GM21825 (cell line): ENCODE data around the gene MORN2.
A peak's percentile ranks its signal among the peaks of the same experiment; 100 is the strongest.

Source experiments
- ATAC-seq: cut with Tn5 transposase; IDR thresholded peaks from one replicate; pipeline ENCODE4 v1.9.1; 2021; ENCODE audit warnings: mild to moderate bottlenecking, moderate library complexity; ENCODE audit not compliant: unreplicated experiment

MORN2 gene

DNA sequence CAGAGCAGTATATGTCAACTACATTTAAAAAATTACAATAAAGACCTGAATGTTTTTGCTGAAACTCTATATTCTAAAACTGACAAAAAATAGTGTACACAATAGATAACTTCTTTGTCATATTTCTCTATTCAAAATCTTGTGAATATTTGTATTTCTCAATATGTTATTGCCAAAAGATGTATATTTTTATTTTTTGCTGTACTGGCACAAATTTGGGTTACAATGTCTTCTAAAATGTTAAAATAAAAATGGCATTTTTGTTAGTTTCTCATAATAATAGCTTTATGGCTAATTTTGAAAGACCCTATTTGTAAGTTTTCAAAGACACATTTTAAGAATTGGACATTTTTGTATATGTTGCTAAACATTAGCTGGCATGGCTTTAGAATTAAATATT is 13.3 kb downstream of the MORN2 start:
- no peak for ATAC-seq

DNA sequence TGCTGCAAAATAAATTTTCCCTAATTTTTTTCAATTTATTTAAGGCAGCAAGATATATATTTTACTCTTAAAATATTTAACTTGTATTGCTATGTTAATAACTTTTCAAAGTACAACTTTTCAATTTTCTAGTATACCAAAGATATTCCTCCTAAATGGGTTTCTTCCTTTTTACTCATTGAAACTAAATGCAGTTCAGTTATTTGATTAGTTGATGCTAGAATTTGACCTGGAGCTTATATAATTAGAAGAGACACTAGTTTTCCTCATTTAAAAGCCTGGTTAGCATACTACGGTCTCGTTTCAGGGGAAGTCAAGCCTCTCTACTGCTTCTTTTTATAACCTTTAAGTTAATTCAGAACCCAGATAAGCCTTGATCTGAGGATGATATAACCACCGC is 13.8 kb downstream of the MORN2 start, which contains the start of gene ARHGEF33:
TSS of gene ARHGEF33 (plus strand) at position 301 of the 400 bp plus-strand sequence. CDS start 29,573 bp downstream, outside the sequence.
- ATAC-seq, result no peak

DNA sequence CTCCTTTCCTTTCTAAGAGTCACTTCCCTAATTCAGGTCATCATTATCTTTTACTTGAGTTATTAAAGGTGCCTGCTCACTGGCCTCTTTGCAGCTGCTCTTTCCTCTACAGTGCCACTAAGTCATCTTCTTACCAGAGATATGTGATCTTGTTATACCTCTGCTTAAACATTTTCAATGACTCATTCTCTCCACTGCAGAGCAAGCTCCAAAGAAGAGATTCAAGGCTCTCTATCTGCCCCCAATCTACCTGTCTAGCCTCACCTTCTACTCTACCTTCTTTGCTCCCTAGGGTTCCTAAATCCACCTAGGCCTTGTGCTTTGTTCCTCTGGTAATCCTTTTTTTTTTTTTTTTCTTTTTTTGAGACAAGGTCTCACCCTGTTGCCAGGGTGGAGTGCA is 17.0 kb downstream of the MORN2 start:
- ATAC-seq, result no peak

DNA sequence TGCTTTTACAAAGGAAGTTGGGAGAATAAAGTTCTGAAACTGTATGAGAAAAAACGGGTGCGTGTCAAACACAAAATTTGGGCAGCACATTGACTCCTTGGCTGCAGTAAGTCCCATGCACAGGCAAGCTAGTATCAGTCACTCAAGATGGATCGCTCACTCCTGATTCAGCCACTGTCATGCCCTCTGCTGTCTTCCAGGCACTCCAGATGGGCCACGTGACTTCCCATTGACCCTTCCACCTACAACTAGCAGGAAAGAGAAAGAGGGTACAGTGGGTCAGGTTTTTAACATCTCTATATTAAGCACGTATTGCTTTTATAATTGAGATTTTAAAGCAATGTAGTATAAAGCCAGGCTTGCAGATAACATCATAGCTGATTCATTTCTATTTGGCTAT is 22.5 kb downstream of the MORN2 start:
- no peak for ATAC-seq

DNA sequence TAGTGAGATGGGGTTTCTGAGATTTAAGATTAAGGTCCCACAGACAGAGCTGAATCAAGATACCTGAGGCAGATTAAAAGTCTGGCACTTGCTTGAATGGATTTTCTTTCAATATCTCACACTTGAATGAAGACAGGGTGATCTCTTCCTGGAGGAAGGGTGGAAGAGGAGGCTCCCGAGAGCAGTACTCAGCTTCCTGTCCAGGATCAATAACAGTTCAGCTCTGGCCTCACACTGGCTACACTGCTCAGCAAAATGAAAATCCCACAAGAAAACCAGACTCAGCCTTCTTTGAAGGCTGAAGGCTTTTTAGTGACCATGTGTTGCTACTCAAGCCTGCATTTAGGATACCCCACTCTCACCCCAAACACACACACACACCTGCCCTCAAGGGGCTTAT is 24.9 kb downstream of the MORN2 start:
- no peak for ATAC-seq

DNA sequence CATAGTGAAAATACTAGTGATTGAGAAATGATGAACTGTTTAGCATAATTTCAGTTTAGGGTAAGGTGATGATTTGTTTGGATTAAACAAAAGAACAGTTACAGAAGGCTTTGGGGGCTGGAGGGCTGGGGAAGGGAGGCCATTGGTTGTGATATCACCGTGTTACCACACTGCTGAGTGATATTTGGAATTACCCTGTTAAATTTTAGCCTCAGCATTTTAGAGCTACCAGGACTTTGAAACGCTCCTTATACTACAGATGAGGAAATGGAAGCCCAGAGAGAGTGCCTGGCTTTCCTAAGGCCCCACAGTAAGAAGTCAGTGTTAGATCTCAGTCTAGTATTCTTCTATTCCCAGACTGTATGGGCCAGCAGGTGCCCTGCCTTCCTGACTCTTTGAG is 29.5 kb downstream of the MORN2 start:
- ATAC-seq, result no peak

DNA sequence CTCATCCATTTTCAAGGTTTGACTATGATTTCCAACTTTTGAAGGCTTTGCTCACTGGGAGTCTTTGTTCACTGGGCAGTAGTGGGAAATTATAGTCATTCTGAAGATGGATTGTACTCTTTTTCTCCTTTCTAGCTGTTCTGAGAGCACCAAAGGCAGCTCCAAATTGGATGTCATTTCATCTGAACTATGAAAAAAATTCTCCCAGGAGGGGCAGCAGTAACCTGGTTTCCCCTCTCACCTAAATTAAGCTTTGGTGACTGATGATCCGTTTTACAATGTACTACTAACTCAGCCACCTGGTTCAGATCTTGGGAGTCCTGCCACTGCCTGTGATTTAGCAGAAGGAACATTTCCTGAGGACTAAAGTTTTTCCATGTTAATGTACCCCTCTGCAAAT is 31.5 kb downstream of the MORN2 start:
- ATAC-seq, result no peak

DNA sequence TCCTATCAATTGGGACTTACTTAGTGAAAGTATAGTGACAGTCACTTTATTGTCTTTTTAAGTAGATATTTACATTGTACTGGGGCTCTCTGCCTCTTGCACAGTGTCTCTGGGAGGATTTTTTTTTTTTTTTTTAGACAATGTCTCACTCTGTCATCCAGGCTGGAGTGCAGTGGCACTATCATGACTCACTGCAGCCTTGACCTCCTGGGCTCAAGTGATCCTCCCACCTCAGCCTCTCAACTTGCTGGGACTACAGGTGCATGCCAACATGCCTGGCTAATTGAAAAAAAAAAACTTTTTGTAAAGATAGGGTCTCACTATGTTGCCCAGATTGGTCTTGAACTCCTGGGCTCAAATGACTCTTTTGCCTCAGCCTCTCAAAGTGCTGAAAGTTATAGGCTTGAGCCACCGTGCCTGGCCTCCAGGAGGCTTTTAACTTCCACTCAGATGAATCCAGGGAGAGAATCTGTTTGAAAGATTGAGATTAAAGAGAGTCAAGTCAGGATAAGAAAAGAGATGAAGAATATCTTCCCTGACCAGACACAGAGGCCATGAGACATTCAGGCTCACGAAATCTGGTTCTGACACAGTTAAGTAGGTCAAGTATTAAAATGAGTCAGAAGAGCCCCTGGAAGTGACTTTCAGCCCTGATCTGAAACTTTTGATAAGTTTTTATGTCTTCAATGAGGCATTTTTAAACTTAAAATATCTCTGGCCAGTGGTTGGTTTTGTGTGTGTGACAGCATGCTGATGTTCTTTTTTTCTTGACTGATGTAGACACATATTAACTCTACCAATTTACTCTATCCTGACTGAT is 32.2 kb downstream of the MORN2 start:
- ATAC-seq, result peak; percentile 86

DNA sequence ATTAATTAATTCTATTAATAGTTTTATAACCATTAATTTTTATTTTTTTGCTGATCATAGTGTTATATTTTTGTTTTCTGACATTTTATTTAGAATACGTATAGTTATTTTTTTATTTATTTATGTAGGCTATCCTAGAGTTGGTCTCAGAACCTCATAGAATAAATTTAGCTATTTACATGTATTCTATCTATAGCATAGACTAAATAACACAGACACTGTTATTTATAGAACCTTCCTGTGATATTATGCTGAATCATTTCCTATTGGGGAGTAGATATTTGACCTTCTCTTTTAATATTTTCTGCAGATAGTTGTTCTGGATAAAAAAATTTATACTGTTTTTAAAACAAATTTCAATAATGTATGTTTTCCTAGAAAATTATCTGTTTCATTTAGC is 34.1 kb downstream of the MORN2 start:
- no peak for ATAC-seq

DNA sequence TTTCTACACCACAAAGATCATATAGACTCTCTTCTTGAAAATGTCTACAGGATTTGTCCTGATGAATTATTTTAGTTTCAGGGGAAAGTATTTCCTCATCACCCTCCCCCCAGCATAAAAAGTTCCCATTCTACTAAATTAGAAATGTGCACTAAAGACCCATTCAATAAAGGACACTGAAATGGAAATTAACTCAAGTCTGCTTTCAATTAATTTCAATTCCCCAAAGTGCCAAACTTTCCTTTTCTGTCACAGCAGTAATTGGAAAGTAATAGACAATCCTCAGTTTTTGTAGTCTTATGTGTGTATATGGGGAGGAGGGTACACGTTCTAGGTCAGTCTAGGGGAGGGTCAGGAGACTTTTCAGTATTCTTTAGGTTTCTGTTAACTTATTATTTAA is 35.4 kb downstream of the MORN2 start:
- no peak for ATAC-seq

DNA sequence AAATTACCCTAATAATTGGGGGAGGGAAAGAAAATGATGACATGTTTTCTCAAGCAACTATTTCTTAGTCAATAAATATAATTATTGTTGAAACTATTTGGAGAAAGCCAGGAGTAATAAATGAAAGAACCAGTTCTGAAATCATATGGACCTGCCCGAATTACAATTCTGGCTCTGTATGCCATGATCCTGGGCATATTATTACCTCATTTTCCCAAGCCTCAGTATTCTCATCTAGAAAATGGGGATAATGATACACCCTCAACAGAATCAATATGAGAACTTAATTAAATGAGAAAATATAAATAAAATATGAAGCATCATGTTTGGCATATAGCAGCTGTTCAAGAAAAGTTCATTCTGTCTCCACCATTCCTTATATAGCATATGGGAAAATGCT is 36.8 kb downstream of the MORN2 start:
- ATAC-seq, result no peak

DNA sequence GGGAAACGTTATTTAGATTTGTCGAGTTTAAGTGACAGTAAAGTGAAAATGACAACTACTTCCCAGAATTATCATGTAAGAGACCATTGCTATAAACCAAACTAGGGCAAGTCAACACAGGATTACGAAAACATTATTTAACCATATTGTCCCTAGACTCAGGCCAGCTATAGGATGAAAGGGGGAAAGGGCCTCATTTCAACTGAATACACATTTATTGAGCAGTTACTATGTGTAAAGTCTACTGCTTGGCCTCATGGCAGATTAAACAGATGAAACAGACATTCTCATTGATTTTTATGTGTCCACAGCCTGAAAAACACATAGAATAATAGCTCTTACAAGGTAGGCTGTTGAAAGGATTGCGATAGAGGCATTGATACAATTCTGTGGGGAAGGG is 46.6 kb downstream of the MORN2 start:
- no peak for ATAC-seq

DNA sequence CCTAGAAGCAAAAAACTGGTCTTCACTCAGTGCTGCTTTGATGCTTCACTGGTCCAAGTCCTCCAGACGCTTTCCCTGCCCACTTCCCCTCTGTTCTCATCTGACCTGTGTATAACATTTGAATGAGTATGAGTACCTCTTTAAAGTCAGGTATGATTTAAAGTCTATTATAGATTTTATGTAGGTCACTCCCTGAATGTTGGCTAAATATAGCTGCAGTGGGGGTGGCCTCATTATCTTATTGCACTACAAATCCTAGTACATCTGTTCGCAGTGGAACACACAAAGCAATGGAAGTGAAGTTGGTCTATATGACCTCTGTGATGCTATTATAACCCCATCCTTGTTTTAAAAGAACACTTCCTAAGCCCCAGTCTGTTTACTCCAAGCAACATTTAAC is 47.1 kb downstream of the MORN2 start:
- ATAC-seq, result no peak

DNA sequence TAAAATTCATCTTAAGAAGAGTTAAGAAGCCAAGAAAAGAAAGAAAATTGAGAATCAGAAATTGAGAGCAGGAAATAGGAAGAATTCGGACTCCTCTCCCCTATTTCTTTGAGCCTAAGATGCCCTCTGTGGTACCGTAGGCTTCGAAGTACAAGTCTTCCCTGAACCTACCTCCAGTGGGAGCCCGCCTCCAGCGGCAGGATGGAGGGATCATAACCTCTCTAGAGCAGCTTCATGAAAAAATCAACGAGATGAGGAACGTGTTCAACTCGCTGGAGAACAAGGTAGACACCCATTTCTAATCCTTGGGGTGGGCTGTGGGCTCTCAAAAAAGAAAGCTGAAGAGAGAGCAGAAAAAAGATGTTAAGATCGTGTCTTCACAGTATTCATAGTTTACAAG is 50.2 kb downstream of the MORN2 start:
- no peak for ATAC-seq

DNA sequence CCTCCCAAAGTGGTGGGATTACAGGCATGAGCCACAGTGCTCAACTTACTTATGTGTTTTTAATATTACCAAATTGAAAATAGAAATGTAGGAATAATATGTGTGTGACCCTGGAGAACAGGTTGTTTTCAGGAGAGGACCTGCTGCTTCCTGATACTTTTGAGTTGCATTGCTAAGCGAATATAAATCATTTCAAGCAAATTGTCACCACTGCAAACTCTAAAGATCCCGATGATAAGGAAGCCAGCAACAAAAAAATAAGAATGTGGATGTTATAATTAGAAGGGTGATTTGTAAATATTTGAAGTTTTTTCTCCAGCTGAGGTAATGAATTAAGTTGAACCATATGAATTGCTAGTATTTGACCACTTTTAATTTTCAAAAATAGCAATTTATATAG is 54.8 kb downstream of the MORN2 start:
- no peak for ATAC-seq
